Kidney capillary endothelial cell (primary cell): ENCODE measurements around the gene FBXO41.
"Not testable (repeated sequence)": the region's sequence is repeated elsewhere in the genome, so short reads cannot be mapped to it uniquely, and the experiment has no call there.

Source experiments
- DNase-seq: peaks from one replicate; pipeline ENCODE4 v3.0.0-alpha.2; 2018; ENCODE audit warnings: low spot score

FBXO41 gene

DNA sequence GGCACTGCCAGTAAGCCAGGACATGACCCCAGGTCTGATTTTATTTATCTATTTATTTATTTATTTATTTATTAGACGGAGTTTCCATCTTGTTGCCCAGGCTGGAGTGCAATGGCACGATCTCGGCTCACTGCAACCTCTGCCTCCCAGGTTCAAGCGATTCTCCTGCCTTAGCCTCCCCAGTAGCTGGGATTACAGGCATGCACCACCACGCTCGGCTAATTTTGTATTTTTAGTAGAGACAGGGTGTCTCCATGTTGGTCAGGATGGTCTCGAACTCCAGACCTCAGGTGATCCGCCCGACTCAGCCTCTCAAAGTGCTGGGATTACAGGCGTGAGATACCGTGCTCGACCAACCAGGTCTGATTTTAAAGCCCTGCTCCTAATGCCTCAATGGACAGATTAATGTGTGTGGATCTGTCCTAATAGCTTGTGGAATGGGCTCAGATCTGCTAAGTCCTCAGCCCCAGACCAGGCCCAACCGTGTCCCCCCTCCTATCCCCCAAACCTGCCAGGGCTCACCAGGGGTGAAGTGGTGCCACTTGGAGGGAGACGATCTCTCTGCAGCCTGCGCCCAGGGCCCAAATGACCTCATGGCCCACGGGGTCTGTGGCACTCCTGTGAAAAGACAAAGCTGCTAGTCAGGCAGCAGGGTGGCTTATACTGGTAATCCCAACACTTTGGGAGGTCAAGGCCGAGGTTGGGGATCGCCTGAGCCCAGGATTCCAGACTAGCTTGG lies 21.4 kb downstream of the FBXO41 start:
- DNase-seq = not testable (repeated sequence)

GRCh38 chr2:73262108-73262651 lies 22.1 kb downstream of the FBXO41 start:
- no peak for DNase-seq

GRCh38 chr2:73260338-73260984 lies 23.8 kb downstream of the FBXO41 start:
- peak; percentile 62 for DNase-seq

DNA sequence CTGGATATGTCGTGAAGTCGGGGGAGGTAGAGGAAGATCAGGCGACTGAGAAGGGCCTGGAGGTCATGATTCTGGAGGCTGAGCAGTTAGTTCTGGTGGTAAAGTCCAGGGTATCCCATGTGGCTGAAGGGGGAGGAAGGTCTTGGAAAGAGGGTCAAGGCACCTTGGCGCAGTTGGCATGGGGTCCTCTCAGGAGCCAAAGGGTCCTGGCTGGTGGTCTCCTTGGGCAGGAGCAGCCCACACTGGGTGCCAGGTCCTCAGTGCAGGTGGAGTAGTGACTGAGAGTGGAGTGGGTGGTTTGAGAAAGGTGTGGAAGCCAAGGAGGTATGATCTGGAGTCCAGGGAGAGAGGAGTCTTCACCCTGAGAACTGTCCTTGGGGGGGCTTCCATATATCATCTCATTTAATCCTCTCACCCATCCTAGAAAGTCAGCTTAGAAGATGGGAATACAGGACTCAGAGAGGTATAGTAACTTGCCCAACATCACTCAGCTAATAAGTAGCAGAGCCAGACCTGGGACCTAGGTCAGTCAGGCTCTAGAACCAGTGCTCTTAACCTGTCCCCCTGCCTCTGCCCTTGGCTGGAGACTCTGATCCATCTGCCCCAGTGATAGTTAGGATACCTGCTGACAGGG lies 24.5 kb downstream of the FBXO41 start:
- DNase-seq = no peak

DNA sequence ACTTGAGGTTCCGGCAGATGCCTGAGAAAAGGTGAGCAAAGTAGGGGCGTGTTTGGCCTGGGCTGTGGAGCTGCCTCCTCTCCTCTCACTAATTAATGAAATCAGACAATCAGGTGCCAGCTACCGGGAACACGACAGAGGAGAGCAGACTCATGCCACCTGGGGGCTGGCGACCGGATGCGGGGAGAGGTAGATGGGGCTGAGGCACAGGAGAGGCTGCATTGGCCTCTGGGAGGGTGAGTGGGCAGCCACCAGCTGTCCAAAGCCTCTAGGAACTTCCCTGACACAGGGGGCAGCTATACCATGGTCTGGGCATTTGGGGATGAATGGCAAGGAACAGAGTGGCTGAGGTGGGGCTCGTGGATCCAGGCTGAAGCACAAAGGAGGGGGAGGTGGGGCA lies 25.0 kb downstream of the FBXO41 start:
- no peak for DNase-seq

DNA sequence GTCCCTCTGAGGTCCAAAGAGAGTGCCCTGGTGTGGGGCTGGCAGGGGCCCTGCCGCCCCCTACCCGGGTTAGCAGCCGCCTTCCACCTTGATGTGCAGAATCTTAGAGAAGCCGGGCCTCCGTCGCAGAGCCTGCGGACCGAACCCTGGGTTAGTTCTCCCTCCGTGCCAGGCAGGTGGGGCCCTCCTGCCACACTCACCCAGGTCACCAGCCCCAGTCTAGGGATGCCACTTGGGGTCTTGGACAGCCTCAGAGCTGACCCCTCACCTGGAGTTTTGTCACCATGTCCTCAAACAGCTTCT lies 25.4 kb downstream of the FBXO41 start:
- DNase-seq = no peak

GRCh38 chr2:73258186-73258912 lies 25.9 kb downstream of the FBXO41 start:
- DNase-seq = no peak

DNA sequence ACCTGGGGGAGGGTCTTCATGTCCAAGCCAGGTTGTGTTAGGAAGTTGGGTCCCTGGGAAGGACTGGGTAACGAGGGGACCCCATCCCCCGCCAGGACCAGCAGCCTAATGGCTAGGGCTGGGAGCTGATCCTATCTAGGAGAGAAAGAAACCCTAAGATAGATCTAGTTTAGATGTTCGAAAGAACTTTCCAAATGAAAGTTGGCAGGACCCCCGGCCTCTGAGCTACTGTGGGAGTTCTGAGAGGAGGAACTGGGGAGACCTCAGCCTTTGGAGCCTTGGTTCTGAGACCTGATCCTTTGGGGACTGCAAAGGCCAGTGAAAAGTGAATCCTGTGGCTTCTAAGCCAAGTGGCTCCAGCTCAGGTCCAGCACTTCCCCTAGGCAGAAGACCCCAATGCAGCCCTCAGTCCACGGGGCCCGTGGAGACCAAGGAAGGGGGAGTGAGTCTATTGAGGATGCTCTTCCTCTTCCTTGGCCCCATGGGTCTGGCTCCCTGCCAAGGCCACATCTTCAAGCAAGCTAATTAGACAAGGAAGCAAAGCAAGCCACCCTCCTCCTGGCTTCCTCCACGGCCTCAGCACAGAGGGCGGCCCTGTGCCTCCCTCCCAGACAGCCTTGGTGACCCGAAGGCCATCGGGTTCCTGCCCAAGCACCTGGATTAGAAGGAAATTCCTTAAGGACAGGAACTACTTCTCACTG lies 26.7 kb downstream of the FBXO41 start:
- no peak for DNase-seq

DNA sequence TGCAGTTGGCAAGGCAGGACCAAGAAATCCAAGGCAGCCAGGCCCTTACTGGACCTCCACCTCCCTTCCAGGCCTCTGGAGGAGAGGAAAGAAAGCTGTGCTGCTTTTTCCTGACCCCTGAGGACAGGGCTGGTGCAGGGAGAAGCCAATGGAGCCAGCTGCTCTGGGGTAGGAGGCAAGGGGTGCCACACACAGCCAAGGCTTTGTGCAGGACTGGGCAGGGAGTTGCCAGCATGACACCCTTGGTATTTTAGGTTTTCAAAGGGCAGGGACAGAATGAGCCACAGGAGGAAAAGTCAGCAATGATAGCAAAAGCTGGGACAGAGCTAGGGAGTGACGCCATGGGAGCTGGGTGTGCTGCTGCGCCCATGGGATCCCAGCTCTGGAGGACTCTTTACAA lies 27.3 kb downstream of the FBXO41 start:
- DNase-seq = no peak

- DNase-seq = no peak
Observed at GRCh38 chr2:73256618-73256922, 27.7 kb downstream of the FBXO41 start.

GRCh38 chr2:73255907-73256617 lies 28.2 kb downstream of the FBXO41 start:
- no peak for DNase-seq

DNA sequence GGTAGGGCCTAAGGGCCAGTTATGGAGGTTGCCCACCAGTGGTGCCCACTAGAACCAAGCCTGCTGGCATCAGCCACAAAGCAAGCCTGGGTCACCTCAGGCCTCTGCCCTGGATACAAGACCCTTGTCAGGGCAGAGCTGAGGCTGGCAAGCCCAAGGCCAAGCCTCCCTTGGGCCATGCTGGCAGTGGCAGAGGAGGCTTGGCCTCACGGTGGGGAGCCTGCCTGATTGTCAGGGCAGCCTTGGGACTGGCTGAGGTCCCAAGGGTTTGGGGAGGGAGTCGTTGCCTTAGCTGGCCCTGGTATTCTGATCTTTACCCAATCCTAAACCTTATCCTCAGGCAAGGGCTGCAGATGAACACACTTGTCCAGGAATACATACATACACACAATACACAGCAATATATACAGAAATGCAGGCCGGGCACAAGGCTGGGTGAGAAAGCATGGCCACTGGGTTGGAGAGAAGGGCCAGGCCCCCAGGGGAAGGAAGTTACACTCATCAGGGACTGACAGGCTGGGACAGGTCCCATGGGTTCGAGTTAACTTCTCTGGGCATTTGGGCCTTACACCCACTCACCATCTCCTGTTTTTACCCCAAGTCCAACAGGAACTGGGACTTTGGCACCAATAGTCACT lies 29.2 kb downstream of the FBXO41 start:
- DNase-seq = no peak

DNA sequence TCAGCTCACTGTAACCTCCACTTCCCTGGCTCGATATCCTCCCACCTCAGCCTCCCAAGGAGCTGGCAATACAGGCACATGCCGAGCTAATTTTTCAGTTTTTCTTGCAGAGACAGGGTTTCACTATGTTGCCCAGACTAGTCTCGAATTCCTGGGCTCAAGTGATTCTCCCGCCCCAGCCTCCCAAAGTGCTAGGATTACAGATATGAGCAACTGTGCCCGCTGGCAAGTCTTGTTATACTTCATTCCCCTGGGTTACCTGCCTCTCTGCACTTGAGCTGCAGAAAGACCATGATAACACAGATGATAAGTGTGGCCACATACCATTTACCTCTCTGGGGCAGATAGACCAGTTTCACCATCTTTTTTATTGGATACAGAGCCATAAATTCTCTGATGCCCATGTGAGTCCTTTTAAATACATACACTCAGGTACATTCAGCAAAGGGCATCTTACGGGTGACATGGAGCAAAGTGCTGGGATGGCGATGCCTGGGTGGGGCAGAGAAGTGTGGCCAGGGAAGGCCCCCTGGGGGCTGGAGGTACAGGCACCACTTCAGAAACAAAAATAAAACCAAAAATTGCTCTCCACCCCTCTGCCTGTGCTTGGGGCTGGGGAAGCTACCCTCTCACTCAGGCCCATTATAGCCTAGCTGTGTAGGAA lies 29.8 kb downstream of the FBXO41 start:
- no peak for DNase-seq

GRCh38 chr2:73253901-73254300 lies 30.4 kb downstream of the FBXO41 start:
- DNase-seq = no peak

DNA sequence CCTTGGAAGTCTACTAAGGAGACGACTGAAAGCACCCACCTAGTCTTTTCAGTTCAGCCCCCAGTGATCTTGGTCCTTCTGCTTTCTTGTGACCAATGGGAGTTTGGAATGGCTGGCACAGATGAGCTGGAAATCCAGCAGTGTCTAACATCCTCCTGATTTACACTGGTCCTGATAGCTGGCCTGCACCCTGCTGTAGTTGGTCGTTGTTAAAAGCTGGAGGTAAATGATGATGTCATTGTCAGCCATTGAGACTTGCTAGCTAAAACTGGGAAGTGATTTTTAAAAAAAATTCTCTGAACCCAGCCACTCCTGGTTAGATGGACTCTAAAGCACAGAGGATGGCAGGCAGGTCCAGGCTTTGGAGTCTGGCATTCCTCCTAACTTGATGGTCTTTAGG lies 30.9 kb downstream of the FBXO41 start:
- DNase-seq = no peak

GRCh38 chr2:73252238-73253027 lies 31.8 kb downstream of the FBXO41 start:
- no peak for DNase-seq

GRCh38 chr2:73250872-73251846 lies 33.1 kb downstream of the FBXO41 start:
- no peak for DNase-seq

DNA sequence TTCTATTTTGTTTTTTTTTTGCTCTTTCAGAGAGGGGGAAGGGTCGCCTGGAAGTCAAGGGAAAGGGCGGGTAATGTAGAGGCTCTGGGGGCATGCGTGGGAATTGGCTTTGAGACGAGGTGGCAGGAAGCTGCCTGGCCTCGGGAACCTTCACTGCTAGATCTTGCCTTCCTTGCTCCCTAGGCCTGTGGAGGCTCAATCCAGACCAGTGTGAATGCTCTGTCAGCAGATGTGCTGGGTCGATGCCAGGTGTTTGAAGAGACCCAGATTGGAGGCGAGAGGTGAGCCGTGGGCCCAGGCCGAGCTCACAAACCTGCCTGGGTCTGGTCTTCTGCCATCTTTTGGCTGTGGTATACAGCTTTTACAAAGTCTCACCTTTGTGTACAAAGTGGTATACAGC lies 34.6 kb downstream of the FBXO41 start:
- DNase-seq = no peak
